DOHH2 (cell line): ENCODE results near the gene SERPINF2.

Experiments
- CTCF ChIP-seq: fragments of 200-600 bp; sonication (generic); IDR thresholded peaks from one replicate; pipeline ENCODE4 v1.5.1; 2014; ENCODE audit warnings: antibody characterized with exemption, mild to moderate bottlenecking, low read depth, low read length; ENCODE audit not compliant: poor library complexity, severe bottlenecking
- EZH2phosphoT487 ChIP-seq: fragments of 200-600 bp; sonication (generic); IDR thresholded peaks from 2 replicates; pipeline ENCODE4 v1.6.1; 2017; ENCODE audit warnings: borderline replicate concordance, mild to moderate bottlenecking, antibody characterized with exemption, low read length, moderate library complexity, mixed read lengths

- TF ChIP-seq CTCF (no peak), EZH2phosphoT487 (no peak)
Observed at GRCh38 chr17:1800712-1801111, 58.0 kb downstream of the SERPINF2 start.
